NCI-H345 treated with DMSO at 0.1 percent for 48 hours (cell line): ENCODE data around the gene KCNK15.
"Not testable (repeated sequence)": the region's sequence is repeated elsewhere in the genome, so short reads cannot be mapped to it uniquely, and the experiment has no call there.

Experiments
- DNase-seq: peaks from one replicate; lab custom pipeline; 2025; ENCODE audit not compliant: unreplicated experiment; lab: John Stamatoyannopoulos, UW

The KCNK15 gene

DNA sequence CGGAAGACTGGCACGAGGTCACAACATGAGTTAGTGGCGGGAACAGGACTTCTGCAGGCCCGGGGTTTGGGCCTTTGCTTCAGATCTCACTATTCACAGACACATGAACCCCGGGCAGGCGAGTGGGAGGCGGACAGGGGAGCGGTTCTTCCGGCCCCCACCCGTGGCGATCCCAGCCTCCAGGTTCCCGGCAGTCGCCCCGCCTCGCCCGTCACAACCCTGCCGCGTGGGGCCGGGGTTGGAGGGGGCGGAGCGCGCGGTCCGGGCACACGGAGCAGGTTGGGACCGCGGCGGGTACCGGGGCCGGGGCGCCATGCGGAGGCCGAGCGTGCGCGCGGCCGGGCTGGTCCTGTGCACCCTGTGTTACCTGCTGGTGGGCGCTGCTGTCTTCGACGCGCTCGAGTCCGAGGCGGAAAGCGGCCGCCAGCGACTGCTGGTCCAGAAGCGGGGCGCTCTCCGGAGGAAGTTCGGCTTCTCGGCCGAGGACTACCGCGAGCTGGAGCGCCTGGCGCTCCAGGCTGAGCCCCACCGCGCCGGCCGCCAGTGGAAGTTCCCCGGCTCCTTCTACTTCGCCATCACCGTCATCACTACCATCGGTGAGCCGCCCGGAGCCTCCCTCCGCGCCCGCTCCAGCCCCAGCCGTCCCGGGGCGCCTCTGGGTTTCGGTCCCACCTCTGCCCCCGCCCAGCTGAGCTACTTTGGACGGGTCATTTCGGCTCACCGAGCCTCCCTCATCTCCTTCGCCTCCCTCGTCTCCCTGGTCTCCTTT is at the start of gene KCNK15:
Gene KCNK15 (plus strand): TSS at position 268 of the 769 bp plus-strand sequence. CDS start 46 bp downstream, at position 314.
- DNase-seq = no peak

DNA sequence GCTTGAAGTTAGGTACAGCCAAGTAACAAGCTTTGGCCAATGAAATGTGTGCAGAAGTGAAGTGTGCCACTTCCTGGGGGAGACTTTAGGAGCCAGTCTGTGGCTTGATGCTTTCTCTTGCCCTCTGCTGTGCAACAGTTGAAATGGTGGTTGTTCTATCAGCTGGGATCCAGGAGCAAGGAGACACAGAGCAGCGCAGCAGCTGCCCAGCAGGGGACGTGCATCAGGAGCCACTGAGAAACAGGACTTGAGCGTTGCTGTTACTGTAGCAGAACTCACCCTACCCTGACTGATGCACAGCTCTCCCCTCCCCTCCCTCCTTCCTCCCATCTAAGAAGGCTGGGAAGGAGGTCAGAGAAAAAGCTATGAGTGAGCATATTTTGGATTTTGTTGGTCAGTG is 49.4 kb upstream of the KCNK15 start:
- DNase-seq = no peak

DNA sequence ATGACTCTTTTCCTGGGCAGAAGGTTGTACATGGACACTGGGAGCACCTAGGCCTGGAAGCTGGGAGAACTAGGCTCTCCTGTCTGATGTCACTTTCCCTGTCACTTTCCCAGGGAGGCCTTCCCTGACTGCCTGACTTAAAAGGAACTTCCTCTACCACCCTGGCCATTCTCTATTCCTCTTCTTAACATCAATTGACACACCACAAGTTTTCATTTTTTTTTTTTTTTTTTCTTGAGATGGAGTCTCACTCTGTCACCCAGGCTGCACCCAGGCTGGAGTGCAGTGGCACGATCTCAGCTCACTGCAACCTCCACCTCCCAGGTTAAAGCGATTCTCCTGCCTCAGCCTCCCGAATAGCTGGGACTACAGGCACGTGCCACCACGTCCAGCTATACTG is 48.6 kb upstream of the KCNK15 start:
- not testable (repeated sequence) for DNase-seq

DNA sequence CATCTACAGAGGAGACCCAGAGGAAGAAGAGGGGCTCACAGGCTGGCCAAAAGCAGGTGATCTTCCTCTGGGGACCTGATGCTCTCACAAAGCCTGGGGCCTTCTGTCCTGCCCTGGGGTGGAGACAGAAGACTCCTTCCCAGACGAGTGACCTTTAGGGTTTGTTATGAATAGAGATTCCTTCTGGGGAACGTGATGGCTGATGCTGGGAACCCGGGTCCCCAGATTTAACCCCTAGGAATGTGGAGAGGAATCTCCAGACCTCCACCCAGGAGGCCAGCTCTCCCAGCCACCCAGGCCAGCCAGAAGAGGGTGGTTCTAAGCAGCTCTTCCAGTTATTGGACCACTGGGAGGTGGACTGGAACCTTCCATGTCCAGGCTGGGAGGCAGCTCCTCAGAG is 47.3 kb upstream of the KCNK15 start:
- no peak for DNase-seq

DNA sequence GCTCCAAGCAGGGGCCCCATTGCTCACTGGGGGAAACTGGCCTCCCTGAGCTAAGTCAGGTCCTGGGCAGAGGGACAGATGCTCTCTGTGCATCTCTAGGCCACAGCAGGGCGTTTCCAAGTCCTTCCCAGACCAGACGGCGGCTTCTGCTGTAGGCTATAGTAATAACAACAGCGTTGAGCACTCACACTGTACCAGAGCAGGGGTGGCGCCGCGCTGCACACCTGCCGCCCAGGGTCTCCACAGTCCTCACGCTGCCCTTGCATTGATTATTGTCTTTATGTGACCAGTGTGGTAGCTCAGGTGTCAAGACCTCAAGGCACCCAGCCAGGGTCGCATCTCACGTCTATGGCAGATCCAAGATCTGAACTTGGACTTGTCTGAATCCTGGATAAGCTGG is 45.4 kb upstream of the KCNK15 start:
- DNase-seq = no peak

DNA sequence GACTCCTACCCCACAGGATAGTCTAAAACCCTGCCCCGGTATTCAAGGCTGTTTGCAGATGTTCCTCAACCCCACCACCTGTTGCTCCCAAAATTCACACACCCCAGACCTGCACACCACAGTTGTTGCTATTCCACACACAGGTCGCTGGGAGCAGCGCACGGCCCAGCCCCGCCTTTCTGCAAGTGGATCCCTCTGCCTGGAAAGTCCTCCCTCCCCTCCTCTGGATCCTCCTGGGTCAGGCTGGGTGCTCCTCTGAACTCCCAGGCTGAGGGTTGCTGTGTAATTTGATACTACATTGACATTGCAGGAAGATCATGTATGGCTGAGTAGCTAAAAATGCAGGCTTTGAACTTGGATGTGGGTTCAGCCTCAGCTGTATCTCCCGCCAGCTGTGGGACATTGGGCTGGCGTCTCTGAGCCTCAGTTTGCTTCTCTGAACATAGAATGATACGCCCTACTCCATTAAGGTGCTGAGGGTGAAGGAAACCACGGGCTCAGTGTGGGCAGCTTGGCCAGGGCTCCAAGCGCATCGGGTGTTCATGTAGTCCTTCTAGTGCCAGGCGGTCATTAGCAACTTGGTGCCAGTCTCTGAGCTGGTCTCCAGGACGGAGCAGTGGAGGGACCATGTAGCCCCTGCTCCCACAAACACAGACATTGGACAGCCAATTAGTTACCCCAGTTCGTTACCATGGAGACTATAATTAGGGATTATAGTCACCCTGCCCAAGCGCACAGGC is 44.4 kb upstream of the KCNK15 start:
- DNase-seq = no peak

DNA sequence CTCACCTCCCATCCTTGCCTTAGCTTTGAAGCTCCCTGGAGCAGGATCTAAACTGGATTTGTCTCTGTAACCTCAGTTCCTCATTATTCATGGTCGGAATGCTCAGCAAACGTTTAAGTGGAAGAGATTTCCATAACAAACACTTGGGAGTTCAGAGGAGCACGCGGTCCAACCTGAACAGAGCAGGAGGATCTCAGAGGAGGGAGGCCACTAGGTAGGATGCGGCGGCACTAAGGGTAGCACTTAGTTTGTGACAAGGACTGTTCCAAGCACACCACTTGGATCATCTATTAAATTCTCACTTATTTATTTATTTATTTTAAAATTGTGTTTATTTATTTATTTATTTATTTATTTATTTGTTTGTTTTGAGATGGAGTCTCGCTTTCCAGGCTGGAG is 43.8 kb upstream of the KCNK15 start:
- DNase-seq = no peak

DNA sequence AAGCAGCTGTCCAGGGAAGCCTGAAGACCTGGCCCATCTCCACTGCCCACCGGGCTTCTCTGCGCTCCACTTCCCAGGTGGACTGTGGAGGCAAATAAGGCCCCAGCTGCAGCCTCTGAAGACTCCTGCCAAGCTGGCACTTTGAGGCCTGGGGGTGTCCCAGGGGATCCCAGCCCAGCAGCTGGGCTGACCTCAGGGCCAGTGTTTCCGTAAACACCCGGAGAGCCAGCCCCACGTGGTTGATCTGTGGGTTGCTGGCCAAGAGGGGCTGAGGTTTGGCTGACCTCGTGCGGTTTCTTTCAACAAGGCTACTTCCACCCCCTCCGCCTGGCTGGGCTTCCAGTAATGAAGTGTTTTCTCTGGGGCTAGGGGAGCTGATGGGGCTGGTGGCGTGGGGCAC is 42.9 kb upstream of the KCNK15 start:
- DNase-seq = no peak

DNA sequence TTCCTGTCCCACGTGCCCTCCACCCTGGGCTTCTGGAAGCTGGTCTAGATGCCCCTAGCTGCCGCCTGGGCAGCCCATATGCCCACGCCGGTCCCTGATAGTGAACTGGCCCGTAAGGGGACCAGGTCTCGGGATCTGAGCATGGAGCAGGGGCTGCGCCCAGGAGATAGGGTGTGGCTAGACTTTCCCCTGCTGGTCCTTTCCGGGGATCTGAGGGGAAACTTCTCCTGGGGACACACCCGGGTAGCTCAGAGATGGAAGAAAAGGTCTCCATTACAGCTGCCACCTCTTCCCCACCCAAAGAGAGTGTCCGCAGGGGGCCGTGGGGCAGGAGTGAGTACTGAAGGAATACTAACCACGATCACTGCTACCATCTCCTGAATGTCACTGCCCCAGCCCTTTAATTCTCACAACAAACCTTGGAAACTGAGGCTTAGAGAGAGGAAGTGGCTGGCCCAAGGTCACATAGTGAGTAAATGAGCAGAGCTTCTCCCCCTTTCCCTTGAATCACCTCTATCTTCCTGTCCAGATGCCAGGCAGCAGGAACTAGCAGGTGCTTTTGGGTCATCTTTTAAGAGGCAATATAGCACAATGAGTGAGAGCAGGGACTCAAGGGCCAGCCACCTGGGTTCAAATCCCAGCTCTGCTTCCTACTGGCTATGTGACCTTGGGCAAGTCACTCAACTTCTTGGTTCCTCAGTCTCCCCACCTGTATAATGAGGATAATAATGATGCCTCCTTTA is 42.3 kb upstream of the KCNK15 start:
- DNase-seq = no peak

DNA sequence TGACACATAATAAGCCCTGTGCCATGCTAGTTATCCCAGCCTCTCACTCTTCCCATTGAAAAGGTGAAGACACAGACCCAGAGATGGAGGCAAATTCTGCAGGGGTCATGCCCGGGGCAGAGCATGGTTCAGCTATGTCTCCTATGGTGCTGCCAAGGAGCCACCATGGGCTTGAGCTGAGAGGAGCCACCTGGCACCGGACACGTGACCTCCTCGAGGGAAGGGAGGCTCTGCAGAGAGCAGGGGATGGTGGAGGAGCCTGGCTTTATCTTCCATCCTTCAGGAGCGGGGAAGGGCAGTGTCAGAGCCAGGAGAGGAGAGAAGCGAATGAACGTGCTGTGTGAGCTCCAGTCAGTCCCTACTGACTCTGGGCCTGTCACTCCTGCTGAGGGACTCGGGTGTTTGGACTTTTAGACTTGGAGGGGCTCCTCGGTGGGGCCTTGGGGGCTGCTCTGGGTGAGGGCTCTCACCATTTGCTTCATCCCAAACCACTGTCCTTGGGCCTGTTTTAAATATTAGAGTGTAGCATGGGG is 41.6 kb upstream of the KCNK15 start:
- DNase-seq = no peak

DNA sequence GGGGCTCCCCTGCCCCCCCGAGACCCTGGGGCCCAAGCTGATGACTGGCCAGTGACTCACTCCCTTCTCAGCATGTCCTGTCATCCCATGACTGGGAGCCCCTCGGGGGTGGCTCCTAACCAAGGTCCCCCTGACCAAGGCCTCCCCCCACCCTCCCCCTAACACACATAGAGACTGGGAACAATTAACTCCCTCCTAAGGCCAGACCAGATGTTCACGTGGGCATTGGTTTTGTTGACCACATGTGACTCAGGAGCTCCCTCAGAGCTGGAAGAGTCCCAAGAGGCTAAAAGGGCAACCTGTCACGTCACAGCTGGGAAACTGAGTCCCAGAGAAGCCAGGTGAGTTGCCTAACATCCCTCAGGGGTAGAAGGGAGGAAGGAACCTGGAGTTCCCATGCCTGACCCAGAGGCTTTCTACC is 41.1 kb upstream of the KCNK15 start:
- no peak for DNase-seq

DNA sequence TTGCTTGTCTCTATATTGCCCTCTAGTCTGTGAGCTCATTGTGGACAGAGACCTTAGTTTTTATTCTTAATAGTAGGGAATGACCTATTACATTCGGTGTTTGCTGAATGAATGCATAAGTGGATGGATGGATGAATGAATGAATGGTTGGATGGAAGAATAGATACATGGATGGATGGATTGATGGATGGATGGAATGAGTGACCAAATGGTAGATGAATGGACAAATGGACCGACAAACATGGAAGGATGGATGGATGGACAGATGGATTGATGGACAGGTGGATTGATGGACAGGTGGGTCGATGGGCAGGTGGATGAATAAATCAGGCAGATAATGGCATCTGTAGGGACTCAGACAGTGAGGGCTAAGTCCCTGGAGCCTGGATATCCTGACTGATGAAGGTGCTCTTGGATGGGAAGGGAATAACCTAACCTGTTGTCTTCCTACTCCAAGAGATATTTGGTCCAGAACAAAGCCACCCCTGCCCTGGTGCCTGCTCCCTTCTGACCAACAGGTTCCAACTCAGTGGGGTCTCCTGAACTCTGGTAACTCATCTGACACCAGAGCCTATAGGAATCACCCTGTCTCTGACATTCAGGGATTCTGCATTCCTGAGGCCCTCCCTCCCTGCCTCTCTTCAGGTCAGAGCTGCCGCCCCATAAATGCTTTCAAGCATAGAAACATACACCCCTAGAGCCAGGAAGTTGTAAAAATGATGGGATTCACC is 40.1 kb upstream of the KCNK15 start:
- no peak for DNase-seq

DNA sequence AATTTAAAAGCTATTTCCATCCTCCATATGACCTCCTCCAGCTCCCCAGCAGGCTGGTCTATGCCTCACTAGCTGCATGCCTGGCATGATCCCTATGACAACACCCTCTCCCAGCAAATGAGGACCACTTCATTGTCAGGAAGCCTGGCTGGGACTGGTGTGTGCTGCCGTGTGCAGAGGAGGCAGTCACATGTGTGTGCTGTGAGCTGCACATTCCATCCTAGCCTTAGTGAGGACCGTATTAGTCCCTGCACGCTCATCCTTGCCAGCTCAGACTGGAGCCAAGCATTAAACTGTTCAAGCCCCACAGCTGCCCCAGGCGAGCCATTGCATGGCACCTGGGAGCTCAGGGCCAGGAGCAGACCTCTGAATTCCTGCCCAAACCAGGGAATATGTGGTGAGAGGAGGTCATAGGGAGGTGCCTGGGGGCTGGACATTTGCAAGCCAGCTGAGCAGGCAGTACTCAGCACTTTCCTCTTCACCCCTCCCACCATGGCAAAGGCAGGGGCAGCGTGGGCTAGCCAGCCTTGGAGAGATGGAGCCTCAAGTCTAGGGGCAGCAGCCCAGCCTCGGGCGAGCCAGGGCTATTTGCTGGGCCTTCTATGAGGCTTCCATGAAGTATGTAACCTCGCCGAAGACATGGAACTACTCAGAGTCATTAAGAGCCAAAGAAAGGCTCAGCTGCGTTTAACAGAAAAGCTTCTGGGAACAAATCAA is 39.2 kb upstream of the KCNK15 start:
- no peak for DNase-seq

DNA sequence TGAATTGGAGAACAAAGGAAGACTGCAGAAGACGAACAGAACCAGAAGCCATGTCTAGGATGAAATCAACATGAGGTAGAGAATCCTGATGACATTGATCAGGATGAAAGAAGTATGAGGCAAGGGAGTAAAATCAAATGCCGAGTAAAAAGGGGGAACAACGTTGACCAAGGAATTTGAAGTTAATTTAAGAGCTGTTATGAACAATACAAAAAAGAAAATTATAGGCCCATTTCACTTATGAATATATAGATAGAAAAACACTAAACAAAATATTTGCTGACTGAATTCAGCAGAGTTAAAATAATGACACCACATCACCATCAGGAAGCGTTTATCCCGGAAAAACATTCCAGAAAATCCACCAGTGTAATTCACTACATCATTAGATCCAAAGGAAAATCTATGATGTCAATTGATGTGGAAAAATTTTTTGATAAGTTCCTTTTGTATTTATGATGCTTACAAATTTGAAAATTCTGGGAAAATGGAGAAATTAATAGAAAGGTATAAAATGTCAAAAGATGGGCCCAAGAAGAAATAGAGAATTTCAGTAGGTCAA is 38.6 kb upstream of the KCNK15 start:
- DNase-seq = no peak

DNA sequence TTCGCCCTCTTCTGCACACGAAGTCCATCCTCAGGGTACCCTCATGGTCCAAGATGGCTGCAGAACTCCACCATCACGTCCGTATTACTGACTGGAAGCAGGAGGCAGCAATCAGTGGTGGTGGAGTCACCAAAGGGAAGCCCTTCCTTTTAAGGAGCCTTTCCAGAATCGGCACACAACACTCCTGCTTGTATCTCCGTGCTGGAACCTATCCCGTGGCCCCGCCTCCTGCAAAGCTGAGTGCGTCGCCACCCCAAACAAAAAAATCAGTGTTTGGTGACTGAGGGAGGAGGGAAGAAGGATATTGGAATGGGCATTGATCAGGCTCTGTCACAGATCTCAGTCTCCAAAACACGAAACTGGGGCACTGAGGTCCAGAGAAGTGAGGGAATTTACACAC is 36.3 kb upstream of the KCNK15 start:
- DNase-seq = no peak

DNA sequence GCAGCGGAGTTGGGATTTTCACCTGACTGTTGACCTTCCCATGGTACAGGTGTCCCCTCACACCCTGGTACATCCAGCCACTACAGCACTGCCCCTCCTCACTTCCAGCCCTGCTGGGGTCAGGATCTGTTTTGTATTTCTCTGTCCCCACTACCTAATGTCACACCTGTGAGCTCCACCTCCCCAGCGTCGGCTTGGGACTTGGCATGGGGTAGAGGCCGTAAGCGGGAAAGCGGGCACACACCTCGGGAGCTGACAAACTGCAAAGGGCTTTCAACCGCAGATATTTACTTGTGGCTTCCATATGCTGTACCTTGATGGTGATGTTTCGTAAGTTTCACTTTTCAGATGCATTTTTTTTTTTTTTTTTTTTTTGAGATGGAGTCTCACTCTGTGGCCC is 35.9 kb upstream of the KCNK15 start:
- no peak for DNase-seq

DNA sequence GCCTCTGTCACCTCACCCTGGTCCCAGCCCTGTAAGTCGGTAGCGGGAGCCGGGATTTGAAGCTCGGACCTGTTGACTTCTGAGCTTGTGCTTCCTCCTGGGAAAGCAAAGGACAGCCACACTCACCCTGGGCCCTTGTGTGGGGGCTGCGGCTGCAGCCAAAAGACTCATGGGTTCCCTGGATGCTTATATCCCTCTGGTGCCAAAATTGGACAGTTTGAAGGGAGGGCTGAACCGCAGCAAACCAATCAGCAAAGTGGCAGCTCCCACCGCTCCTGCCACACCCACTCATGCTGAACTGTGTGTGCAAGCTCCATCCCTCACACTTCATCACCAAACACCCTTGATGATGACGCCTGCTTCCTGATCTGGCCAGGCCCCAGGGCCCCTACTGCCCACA is 34.4 kb upstream of the KCNK15 start:
- DNase-seq = no peak

DNA sequence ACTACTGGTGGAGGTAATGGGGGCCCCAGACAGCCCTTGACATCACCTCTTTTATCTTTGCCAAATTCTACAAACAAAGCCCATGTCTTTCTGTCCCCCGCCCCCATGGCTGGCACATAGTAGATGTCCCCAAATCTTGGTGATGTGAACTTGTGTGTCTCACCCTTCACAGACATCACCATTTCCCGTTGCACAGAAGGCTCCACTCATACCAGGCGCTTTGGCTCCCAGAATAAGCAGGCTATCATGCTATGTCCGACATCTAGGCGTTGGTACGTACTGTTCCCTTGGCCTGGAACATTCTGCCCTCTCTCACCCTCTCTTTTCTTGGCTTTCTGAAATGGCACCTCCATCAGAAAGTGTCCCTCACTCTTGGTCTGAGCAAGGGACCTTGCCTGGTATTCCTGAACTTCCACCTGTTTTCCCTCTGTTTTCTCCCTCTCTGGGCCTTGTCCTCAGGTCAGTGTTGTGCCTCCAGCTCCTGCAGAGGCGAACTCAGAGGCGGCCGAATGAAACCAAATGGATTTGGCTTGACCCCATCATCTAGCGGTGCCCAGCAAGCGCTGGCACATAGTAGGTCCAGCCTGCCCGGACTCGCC is 31.5 kb upstream of the KCNK15 start:
- no peak for DNase-seq

DNA sequence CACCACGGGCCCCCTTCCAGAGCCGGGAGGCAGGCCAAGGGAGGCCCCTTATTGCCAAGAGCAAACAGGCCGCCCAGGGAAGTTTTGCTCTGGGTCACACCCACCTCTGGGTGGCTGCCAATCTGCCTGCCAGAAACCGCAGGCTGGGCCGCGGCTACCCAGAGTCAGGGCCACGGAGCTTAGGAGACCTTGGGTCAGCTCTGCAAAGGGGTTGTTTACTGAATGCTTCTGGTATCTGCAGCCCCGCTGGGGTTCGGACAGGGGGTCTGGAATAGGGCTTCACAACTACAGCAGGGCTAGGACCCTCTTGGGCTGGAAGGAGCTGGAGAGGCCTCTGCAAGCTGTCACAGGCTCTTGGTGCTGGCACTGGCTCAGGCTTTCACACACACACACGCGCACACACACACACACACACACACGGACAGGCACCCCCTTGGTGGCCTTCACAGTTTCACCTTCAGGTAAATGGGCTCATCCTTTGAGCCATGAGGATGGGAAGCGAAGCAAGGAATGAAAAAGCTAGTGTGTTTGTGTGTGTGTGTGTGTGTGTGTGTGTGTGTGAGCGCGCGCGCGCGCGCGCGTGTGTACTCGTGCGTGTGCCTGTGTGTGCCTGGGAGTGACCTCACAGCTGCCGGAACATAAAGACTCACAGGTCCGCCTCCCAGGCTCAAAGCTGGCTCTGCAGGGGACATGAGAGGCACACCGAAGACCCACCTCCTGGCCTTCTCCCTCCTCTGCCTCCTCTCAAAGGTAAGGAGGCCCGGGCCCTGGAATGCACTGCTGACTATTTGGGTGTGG is 30.8 kb upstream of the KCNK15 start, which contains the start of gene CCN5:
Gene CCN5 (plus strand): TSS at position 669 of the 798 bp plus-strand sequence. CDS start 22 bp downstream, at position 691.
- DNase-seq = no peak
